GM23338 (cell line): ENCODE measurements around the gene LCLAT1. TPM values are rescaled to one million over a fixed set of nuclear protein-coding genes. Genes with fewer than 3 reads are reported as not detected.

ENCODE experiments used
- ATAC-seq: fragments of 200-7000 bp; cut with Tn5 transposase; 3 replicates; pipeline ENCODE4 v1.9.1; 2020
- DNase-seq: peaks from one replicate; pipeline ENCODE4 v3.0.0-alpha.2; 2015; ENCODE audit warnings: low spot score
- H2AFZ ChIP-seq: fragments of 200-600 bp; sonication (generic); 2 replicates; pipeline ENCODE4 v1.8.0; 2016; ENCODE audit warnings: antibody characterized with exemption, mild to moderate bottlenecking, moderate library complexity
- H3F3A ChIP-seq: fragments of 200-600 bp; sonication (generic); replicated peaks from 2 replicates; pipeline ENCODE4 v1.8.0; 2017; ENCODE audit warnings: antibody characterized with exemption, mixed run types, low read depth
- H3K27ac ChIP-seq: fragments of 200-600 bp; sonication (generic); 2 replicates; pipeline ENCODE4 v1.6.1; 2016; ENCODE audit warnings: low read depth
- H3K27me3 ChIP-seq: fragments of 200-600 bp; sonication (generic); 2 replicates; pipeline ENCODE4 v1.8.0; 2016; ENCODE audit warnings: mild to moderate bottlenecking, mixed run types, moderate library complexity; ENCODE audit not compliant: insufficient read depth
- H3K36me3 ChIP-seq: fragments of 200-600 bp; sonication (generic); 2 replicates; pipeline ENCODE4 v1.8.0; 2016; ENCODE audit warnings: mild to moderate bottlenecking; ENCODE audit not compliant: insufficient read depth
- H3K4me1 ChIP-seq: fragments of 200-600 bp; sonication (generic); 2 replicates; pipeline ENCODE4 v1.8.0; 2016; ENCODE audit warnings: mild to moderate bottlenecking, moderate library complexity; ENCODE audit not compliant: insufficient read depth
- H3K4me2 ChIP-seq: fragments of 200-600 bp; sonication (generic); 2 replicates; pipeline ENCODE4 v1.7.1; 2017; ENCODE audit warnings: mixed run types
- H3K4me3 ChIP-seq: fragments of 200-600 bp; sonication (generic); 2 replicates; pipeline ENCODE4 v1.6.1; 2016; ENCODE audit warnings: mixed run types
- H3K79me2 ChIP-seq: fragments of 200-600 bp; sonication (generic); replicated peaks from 2 replicates; pipeline ENCODE4 v1.8.0; 2017; ENCODE audit warnings: mild to moderate bottlenecking; ENCODE audit not compliant: insufficient read depth
- H3K9me2 ChIP-seq: fragments of 200-600 bp; sonication (generic); 2 replicates; pipeline ENCODE4 v1.8.0; 2017; ENCODE audit not compliant: insufficient read depth
- H4K20me1 ChIP-seq: fragments of 200-600 bp; sonication (generic); replicated peaks from 2 replicates; pipeline ENCODE4 v1.8.0; 2017; ENCODE audit warnings: mild to moderate bottlenecking; ENCODE audit not compliant: insufficient read depth
- H3K27ac Mint-ChIP-seq: 2 replicates; pipeline ENCODE4 v1.8.0; 2020; ENCODE audit warnings: inconsistent platforms, mild to moderate bottlenecking, moderate library complexity, mixed read lengths
- H3K27me3 Mint-ChIP-seq: 3 replicates; pipeline ENCODE4 v1.8.0; 2022; ENCODE audit warnings: low read depth, mild to moderate bottlenecking, moderate library complexity, mixed read lengths, inconsistent platforms; ENCODE audit not compliant: insufficient read depth, poor library complexity
- H3K36me3 Mint-ChIP-seq: 3 replicates; pipeline ENCODE4 v1.8.0; 2021; ENCODE audit warnings: low read depth, mild to moderate bottlenecking, inconsistent platforms, moderate library complexity, mixed read lengths
- H3K4me1 Mint-ChIP-seq: 3 replicates; pipeline ENCODE4 v1.8.0; 2020; ENCODE audit warnings: mild to moderate bottlenecking, inconsistent platforms, mixed read lengths
- H3K4me3 Mint-ChIP-seq: 3 replicates; pipeline ENCODE4 v1.8.0; 2021; ENCODE audit warnings: moderate library complexity, mild to moderate bottlenecking, inconsistent platforms, mixed read lengths
- H3K9me3 Mint-ChIP-seq: 3 replicates; pipeline ENCODE4 v1.8.0; 2020; ENCODE audit warnings: moderate library complexity, mild to moderate bottlenecking, inconsistent platforms, mixed read lengths
- CREB1 ChIP-seq: fragments of 250-450 bp; sonication (Bioruptor Pico); IDR thresholded peaks from 2 replicates; pipeline ENCODE4 v1.5.0; 2020; ENCODE audit warnings: low read depth, mild to moderate bottlenecking, moderate library complexity
- CTCF ChIP-seq, 2 experiments: fragments of 200-600 bp in 1 of 2; sonication (generic) in 1 of 2; conservative IDR thresholded peaks; 2 replicates each; pipeline versions ENCODE4 v1.5.1 to v1.6.1; 2016 to 2017; ENCODE audit warnings: antibody characterized with exemption in 2 of 2, low read depth in 2 of 2, mild to moderate bottlenecking in 2 of 2, moderate library complexity in 1 of 2
- ETS1 ChIP-seq: IDR thresholded peaks from 2 replicates; pipeline ENCODE4 v1.6.1; 2016; ENCODE audit warnings: antibody characterized with exemption
- EZH2 ChIP-seq: fragments of 200-600 bp; sonication (generic); IDR thresholded peaks from one replicate; pipeline ENCODE4 v1.8.0; 2017; ENCODE audit warnings: antibody characterized with exemption, mild to moderate bottlenecking, low read depth; ENCODE audit not compliant: unreplicated experiment
- EZH2phosphoT487 ChIP-seq: fragments of 200-600 bp; sonication (generic); IDR thresholded peaks from one replicate; pipeline ENCODE4 v1.8.1; 2018; ENCODE audit warnings: antibody characterized with exemption; ENCODE audit not compliant: unreplicated experiment
- JUNB ChIP-seq: IDR thresholded peaks from one replicate; pipeline ENCODE4 v1.6.1; 2016; ENCODE audit warnings: antibody characterized with exemption; ENCODE audit not compliant: unreplicated experiment
- NANOG ChIP-seq: IDR thresholded peaks from 2 replicates; pipeline ENCODE4 v1.6.1; 2016; ENCODE audit warnings: antibody characterized with exemption, borderline replicate concordance
- POLR2AphosphoS5 ChIP-seq: IDR thresholded peaks from 2 replicates; pipeline ENCODE4 v1.6.1; 2016; ENCODE audit warnings: antibody characterized with exemption, low read depth
- REST ChIP-seq: IDR thresholded peaks from one replicate; pipeline ENCODE4 v1.6.1; 2018; ENCODE audit warnings: antibody characterized with exemption; ENCODE audit not compliant: unreplicated experiment
- STAT1 ChIP-seq: IDR thresholded peaks from one replicate; pipeline ENCODE4 v1.6.1; 2016; ENCODE audit warnings: antibody characterized with exemption; ENCODE audit not compliant: unreplicated experiment
- ZNF114 ChIP-seq: fragments of 250-450 bp; sonication (Bioruptor Pico); IDR thresholded peaks from 2 replicates; pipeline ENCODE4 v1.5.0; 2020; ENCODE audit warnings: mild to moderate bottlenecking, moderate library complexity
- ZNF331 ChIP-seq: fragments of 250-450 bp; sonication (Bioruptor Pico); IDR thresholded peaks from 2 replicates; pipeline ENCODE4 v1.5.0; 2020; ENCODE audit warnings: low read depth, mild to moderate bottlenecking, moderate library complexity
- ZNF462 ChIP-seq: fragments of 250-450 bp; sonication (Bioruptor Pico); IDR thresholded peaks from 2 replicates; pipeline ENCODE4 v1.5.0; 2020; ENCODE audit warnings: mild to moderate bottlenecking, moderate library complexity
- polyA plus RNA-seq: library from polyadenylated mRNA; unstranded; fragments of >200 nt; fragmentation: Nextera tagmentation; extraction: Ambion mirVana; gene quantifications from 2 replicates; pipeline ENCODE4 v1.2.1, GENCODE V29; 2016
- total RNA-seq: library from RNA; depleted of rRNA; stranded (reverse); fragments of >200 nt; shearing (Covaris generic); gene quantifications from 2 replicates; pipeline ENCODE4 v1.2.3, GENCODE V29; 2014

Gene LCLAT1
- total and polyA plus RNA-seq, 2 experiments from 2014 or later, result 11.5 to 30.1 TPM

- Histone ChIP-seq H3K27ac (no peak overlapping the region), H3K36me3 (no peaks in the 10 kb centered on the region), H2AFZ (no peak overlapping the region), H4K20me1 (no peaks in the 10 kb centered on the region), H3F3A (no peaks in the 10 kb centered on the region), H3K27me3 (no peaks in the 10 kb centered on the region), H3K79me2 (no peaks in the 10 kb centered on the region), H3K4me1 (no peaks in the 10 kb centered on the region), H3K9me2 (no peaks in the 10 kb centered on the region), H3K4me3 (no peak overlapping the region), H3K4me2 (no peak overlapping the region)
- DNase-seq (no peak), ATAC-seq (no peak)
- Mint-ChIP-seq H3K27me3 (peaks cover 2% of the 10 kb centered on the region), H3K9me3 (no peaks in the 10 kb centered on the region), H3K4me1 (peaks cover 3% of the 10 kb centered on the region; the same call in 2 of the 3 replicates), H3K27ac (no peak overlapping the region), H3K36me3 (no peaks in the 10 kb centered on the region), H3K4me3 (no peak overlapping the region)
- TF ChIP-seq EZH2phosphoT487, result no peak
- no peak for TF ChIP-seq STAT1
- no peak for TF ChIP-seq ETS1
- no peak for TF ChIP-seq ZNF114 (CRISPR knock-in tag)
- TF ChIP-seq POLR2AphosphoS5, result no peak
- no peak for TF ChIP-seq NANOG
- TF ChIP-seq ZNF331 (CRISPR knock-in tag), result no peak
- no peak for TF ChIP-seq JUNB
- TF ChIP-seq ZNF462 (CRISPR knock-in tag), result no peak
- TF ChIP-seq CREB1, result no peak
- TF ChIP-seq REST, result no peak
- no peak for TF ChIP-seq CTCF (conservative IDR thresholded peaks at IDR 0.05; ENCODE audit: low read depth in 2 of 2)
- TF ChIP-seq EZH2, result no peak
Measured at GRCh38 chr2:30684026-30684425, 237.0 kb downstream of the LCLAT1 start.
